Trophoblast cell (in vitro differentiated cells and primary cell): ENCODE data around the gene NEU4.

Experiments used
- DNase-seq, 2 donors: peaks; one replicate each; pipeline ENCODE4 v3.0.0-alpha.2; 2016
- H2AFZ ChIP-seq: 2 replicates; pipeline ENCODE4 v1.6.1; 2013; ENCODE audit warnings: low read length, moderate library complexity, mild to moderate bottlenecking; ENCODE audit not compliant: insufficient read depth, poor library complexity
- H2AK5ac ChIP-seq: 2 replicates; pipeline ENCODE4 v1.6.1; 2013; ENCODE audit warnings: mild to moderate bottlenecking, low read length
- H2BK120ac ChIP-seq: 2 replicates; pipeline ENCODE4 v1.6.1; 2013; ENCODE audit warnings: low read length, mild to moderate bottlenecking, moderate library complexity; ENCODE audit not compliant: insufficient read depth, poor library complexity
- H2BK12ac ChIP-seq: 2 replicates; pipeline ENCODE4 v1.6.1; 2013; ENCODE audit warnings: mild to moderate bottlenecking, low read length, moderate library complexity
- H2BK5ac ChIP-seq: 2 replicates; pipeline ENCODE4 v1.6.1; 2013; ENCODE audit warnings: low read length, low read depth, moderate library complexity, mild to moderate bottlenecking; ENCODE audit not compliant: poor library complexity
- H3K14ac ChIP-seq: 2 replicates; pipeline ENCODE4 v1.6.1; 2013; ENCODE audit warnings: mild to moderate bottlenecking, low read length
- H3K18ac ChIP-seq: 2 replicates; pipeline ENCODE4 v1.6.1; 2013; ENCODE audit warnings: mild to moderate bottlenecking, low read length
- H3K23ac ChIP-seq: 2 replicates; pipeline ENCODE4 v1.6.1; 2013; ENCODE audit warnings: low read length
- H3K27ac ChIP-seq: 2 replicates; pipeline ENCODE4 v1.5.1; 2013; ENCODE audit warnings: low read depth, mild to moderate bottlenecking, inconsistent platforms, low read length, moderate library complexity
- H3K27me3 ChIP-seq: 2 replicates; pipeline ENCODE4 v1.6.1; 2013; ENCODE audit warnings: inconsistent platforms, mild to moderate bottlenecking, low read length, moderate library complexity; ENCODE audit not compliant: insufficient read depth
- H3K36me3 ChIP-seq, 2 experiments: 1 replicate in 1 of 2; 2 replicates in 1 of 2; pipeline ENCODE4 v1.6.1; 2013; ENCODE audit warnings: low read length in 2 of 2, mild to moderate bottlenecking in 2 of 2, moderate library complexity in 1 of 2; ENCODE audit not compliant: insufficient read depth in 2 of 2, control insufficient read depth in 1 of 2
- H3K4ac ChIP-seq: 2 replicates; pipeline ENCODE4 v1.6.1; 2013; ENCODE audit warnings: low read depth, mild to moderate bottlenecking, low read length, moderate library complexity
- H3K4me1 ChIP-seq, 2 experiments: 1 replicate in 1 of 2; 2 replicates in 1 of 2; pipeline ENCODE4 v1.6.1; 2013; ENCODE audit warnings: low read length in 2 of 2, mild to moderate bottlenecking in 2 of 2, moderate library complexity in 1 of 2; ENCODE audit not compliant: insufficient read depth in 2 of 2, control insufficient read depth in 1 of 2
- H3K4me2 ChIP-seq: 2 replicates; pipeline ENCODE4 v1.6.1; 2013; ENCODE audit warnings: inconsistent platforms, mild to moderate bottlenecking, low read length, moderate library complexity
- H3K4me3 ChIP-seq: 2 replicates; pipeline ENCODE4 v1.5.1; 2013; ENCODE audit warnings: mild to moderate bottlenecking, low read depth, low read length, inconsistent platforms
- H3K79me1 ChIP-seq: one replicate; pipeline ENCODE4 v1.6.1; 2013; ENCODE audit warnings: low read length
- H3K79me2 ChIP-seq: 2 replicates; pipeline ENCODE4 v1.6.1; 2013; ENCODE audit warnings: low read length, mild to moderate bottlenecking; ENCODE audit not compliant: control insufficient read depth, insufficient read depth, poor library complexity
- H3K9ac ChIP-seq: 2 replicates; pipeline ENCODE4 v1.6.1; 2013; ENCODE audit warnings: mild to moderate bottlenecking, low read length
- H3K9me3 ChIP-seq: 2 replicates; pipeline ENCODE4 v1.6.1; 2013; ENCODE audit warnings: low read depth, mild to moderate bottlenecking, control low read depth, inconsistent platforms, low read length; ENCODE audit not compliant: insufficient read depth
- H4K12ac ChIP-seq: 2 replicates; pipeline ENCODE4 v1.6.1; 2013; ENCODE audit warnings: low read depth, mild to moderate bottlenecking, low read length, moderate library complexity
- H4K8ac ChIP-seq: 2 replicates; pipeline ENCODE4 v1.6.1; 2013; ENCODE audit warnings: low read depth, mild to moderate bottlenecking, low read length, moderate library complexity
- H4K91ac ChIP-seq: one replicate; pipeline ENCODE4 v1.6.1; 2013; ENCODE audit warnings: low read depth, mild to moderate bottlenecking, low read length, moderate library complexity
- WGBS: extraction: QIAGEN DNeasy Blood & Tissue Kit; methylation state at CpG from one replicate; pipeline ENCODE4 v1.1.7; 2013; ENCODE audit warnings: missing lambda C conversion rate; ENCODE audit not compliant: insufficient read length, insufficient coverage; ENCODE audit errors: extremely low coverage; 5-methylcytosine and 5-hydroxymethylcytosine counted together

Gene NEU4

DNA sequence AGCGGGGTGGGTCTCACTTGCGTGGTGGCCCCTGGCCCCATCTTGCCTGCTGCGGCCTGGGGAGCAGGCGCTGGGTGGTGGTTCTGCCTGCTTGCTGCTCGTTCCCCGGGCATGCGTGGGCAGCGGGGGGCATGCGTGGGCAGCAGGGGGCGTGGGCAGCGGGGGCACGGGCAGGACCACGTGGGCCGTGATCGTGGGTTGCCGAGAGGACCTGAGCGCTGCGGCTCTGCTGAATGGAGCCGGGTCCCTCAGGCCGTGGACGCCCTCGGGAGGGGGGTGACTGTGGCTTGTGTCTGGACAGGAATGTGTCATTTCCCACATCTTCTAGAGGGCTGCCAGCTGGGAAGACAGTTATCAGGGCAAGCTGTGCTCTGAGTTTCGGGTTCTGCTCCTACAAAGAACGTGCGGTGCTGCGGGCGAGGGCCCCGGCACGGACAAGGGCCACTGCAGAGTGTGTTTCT, 40.7 kb upstream of the NEU4 start:
- no peak overlapping the region for H4K91ac ChIP-seq
- no peak overlapping the region for H3K4me3 ChIP-seq
- no peak overlapping the region for H3K18ac ChIP-seq
- no peaks in the 10 kb centered on the region for H3K79me1 ChIP-seq
- H2BK5ac ChIP-seq = no peak overlapping the region
- H2AK5ac ChIP-seq = no peak overlapping the region
- no peak overlapping the region for H4K12ac ChIP-seq
- no peak for DNase-seq
- H2BK12ac ChIP-seq = no peak overlapping the region
- H3K27me3 ChIP-seq = no peaks in the 10 kb centered on the region
- no peak overlapping the region for H2AFZ ChIP-seq
- H3K4me1 ChIP-seq = peaks cover 7 to 12% of the 10 kb centered on the region in 2 experiments
- no peak overlapping the region for H3K9ac ChIP-seq
- no peak overlapping the region for H2BK120ac ChIP-seq
- no peak overlapping the region for H4K8ac ChIP-seq
- H3K27ac ChIP-seq = no peak overlapping the region
- H3K14ac ChIP-seq = no peak overlapping the region
- no peak overlapping the region for H3K4ac ChIP-seq
- WGBS = no CpG with 5 or more reads among the region's 29 CpGs
- no peaks in the 10 kb centered on the region for H3K79me2 ChIP-seq
- no peak overlapping the region for H3K4me2 ChIP-seq
- no peaks in the 10 kb centered on the region for H3K9me3 ChIP-seq
- H3K36me3 ChIP-seq = no peaks in the 10 kb centered on the region
- no peak overlapping the region for H3K23ac ChIP-seq

DNA sequence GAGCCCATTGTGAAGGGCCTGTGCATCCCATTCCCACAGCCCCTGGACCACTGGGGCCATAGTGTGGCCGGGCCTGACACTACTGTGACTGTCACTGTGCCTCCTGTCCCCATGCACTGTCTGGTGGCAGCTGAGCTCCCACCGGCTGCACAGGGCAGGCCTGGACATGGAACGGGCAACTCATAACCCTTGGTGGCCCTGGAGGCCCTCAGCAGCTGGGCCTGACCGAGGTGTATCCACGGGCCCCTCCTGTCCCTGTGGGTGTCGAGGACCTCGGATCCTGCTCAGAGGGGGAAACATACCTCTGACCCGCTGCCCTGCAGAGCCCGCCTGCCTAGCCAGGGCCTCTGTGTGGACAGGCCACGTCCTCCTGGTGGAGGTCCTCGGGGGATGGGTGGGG, 40.1 kb upstream of the NEU4 start:
- no CpG with 5 or more reads among the region's 11 CpGs for WGBS
- Histone ChIP-seq H3K79me2 (no peaks in the 10 kb centered on the region), H4K8ac (no peak overlapping the region), H2BK5ac (no peak overlapping the region), H2BK12ac (no peak overlapping the region), H3K4me3 (no peak overlapping the region), H4K12ac (no peak overlapping the region), H4K91ac (no peak overlapping the region), H3K4me1 (peaks cover 7 to 11% of the 10 kb centered on the region in 2 experiments), H3K4me2 (no peak overlapping the region), H3K9me3 (no peaks in the 10 kb centered on the region), H2BK120ac (no peak overlapping the region), H3K18ac (no peak overlapping the region), H3K14ac (no peak overlapping the region), H3K4ac (no peak overlapping the region), H3K79me1 (no peaks in the 10 kb centered on the region), H2AFZ (no peak overlapping the region), H3K27ac (no peak overlapping the region), H3K36me3 (no peaks in the 10 kb centered on the region), H3K27me3 (no peaks in the 10 kb centered on the region), H3K9ac (no peak overlapping the region), H3K23ac (no peak overlapping the region), H2AK5ac (no peak overlapping the region)
- no peak for DNase-seq

DNA sequence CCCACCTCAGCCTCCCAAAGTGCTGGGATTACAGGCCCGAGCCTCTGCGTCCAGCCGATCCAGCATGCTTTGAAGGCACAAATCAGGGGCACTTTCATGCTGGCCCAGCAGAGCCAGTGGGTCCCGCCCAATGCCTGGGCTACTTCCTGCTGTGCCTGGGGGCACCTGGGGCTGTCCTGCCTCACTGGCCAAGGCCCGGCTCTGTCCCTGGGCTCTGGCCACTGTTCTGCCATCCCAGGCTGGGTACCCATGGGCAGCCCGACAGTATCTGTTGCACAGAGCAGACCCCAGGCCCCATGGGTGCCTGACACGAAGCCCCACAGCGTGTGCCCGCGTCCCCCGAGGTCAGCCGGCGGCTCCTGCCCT, 39.2 kb upstream of the NEU4 start:
- Histone ChIP-seq H4K91ac (no peak overlapping the region), H2AFZ (no peak overlapping the region), H3K79me1 (no peaks in the 10 kb centered on the region), H4K8ac (no peak overlapping the region), H3K9me3 (no peaks in the 10 kb centered on the region), H3K18ac (no peak overlapping the region), H3K14ac (no peak overlapping the region), H3K4ac (no peak overlapping the region), H3K27me3 (no peaks in the 10 kb centered on the region), H3K4me3 (no peak overlapping the region), H3K36me3 (no peaks in the 10 kb centered on the region), H2AK5ac (no peak overlapping the region), H3K23ac (no peak overlapping the region), H3K4me2 (no peak overlapping the region), H3K79me2 (no peaks in the 10 kb centered on the region), H2BK12ac (no peak overlapping the region), H3K27ac (no peak overlapping the region), H3K9ac (no peak overlapping the region), H4K12ac (no peak overlapping the region), H3K4me1 (peaks cover 0 to 3% of the 10 kb centered on the region in 2 experiments), H2BK120ac (no peak overlapping the region), H2BK5ac (no peak overlapping the region)
- DNase-seq = no peak
- WGBS = no CpG with 5 or more reads among the region's 13 CpGs

DNA sequence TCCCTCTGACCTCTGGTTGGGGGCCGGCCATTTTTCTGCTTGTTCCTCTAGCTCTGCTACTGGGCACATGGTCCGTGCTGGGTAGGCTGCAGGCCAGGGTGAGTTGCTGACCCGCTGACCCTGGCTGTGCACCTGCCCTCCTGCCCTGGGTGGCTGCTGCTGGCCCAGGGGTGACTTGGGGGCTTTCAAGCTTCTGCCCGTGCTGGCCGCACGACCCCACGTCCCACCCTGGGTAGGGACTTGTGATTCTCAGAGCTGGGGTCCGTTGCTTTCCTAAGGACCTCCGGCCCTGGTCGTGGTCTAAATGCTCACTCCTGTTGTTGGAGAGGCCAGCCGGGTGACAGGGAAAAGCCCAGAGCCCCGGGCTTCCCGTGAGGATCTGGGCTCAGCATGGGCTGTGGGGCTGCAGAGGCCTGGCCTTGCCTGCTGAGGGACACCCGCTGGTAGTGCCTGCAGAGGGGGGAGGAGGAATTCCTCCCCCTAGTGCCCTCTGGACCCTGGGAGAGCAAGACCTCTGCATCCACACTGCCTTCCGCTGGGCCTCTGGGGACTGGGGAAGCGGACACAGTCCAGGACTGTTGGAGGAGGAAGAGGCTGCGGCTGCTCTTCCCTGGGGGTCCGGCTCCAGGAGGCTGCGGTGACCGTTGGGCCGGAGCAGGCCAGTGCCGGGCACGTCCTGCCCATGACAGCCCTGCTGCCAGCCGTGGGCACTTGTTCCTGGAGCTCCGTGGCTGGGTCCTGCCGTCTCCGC, 38.6 kb upstream of the NEU4 start:
- H3K9me3 ChIP-seq = no peaks in the 10 kb centered on the region
- H3K14ac ChIP-seq = no peak overlapping the region
- H3K27ac ChIP-seq = no peak overlapping the region
- H2BK120ac ChIP-seq = no peak overlapping the region
- H3K4ac ChIP-seq = no peak overlapping the region
- H3K79me2 ChIP-seq = no peaks in the 10 kb centered on the region
- no peaks in the 10 kb centered on the region for H3K36me3 ChIP-seq
- H3K23ac ChIP-seq = no peak overlapping the region
- H4K91ac ChIP-seq = no peak overlapping the region
- no CpG with 5 or more reads among the region's 27 CpGs for WGBS
- no peaks in the 10 kb centered on the region for H3K79me1 ChIP-seq
- H2AK5ac ChIP-seq = no peak overlapping the region
- H3K18ac ChIP-seq = no peak overlapping the region
- H2AFZ ChIP-seq = no peak overlapping the region
- no peak overlapping the region for H4K8ac ChIP-seq
- H2BK5ac ChIP-seq = no peak overlapping the region
- H2BK12ac ChIP-seq = no peak overlapping the region
- no peak overlapping the region for H3K4me3 ChIP-seq
- no peak for DNase-seq
- H3K4me1 ChIP-seq = no peaks in the 10 kb centered on the region
- no peaks in the 10 kb centered on the region for H3K27me3 ChIP-seq
- no peak overlapping the region for H4K12ac ChIP-seq
- H3K4me2 ChIP-seq = no peak overlapping the region
- no peak overlapping the region for H3K9ac ChIP-seq
